Hepatocyte (in vitro differentiated cells): ENCODE data around the gene CCDC13. TPM values are rescaled to one million over a fixed set of nuclear protein-coding genes. Genes with fewer than 3 reads are reported as not detected.
A peak's percentile ranks its signal among the peaks of the same experiment; 100 is the strongest.

ENCODE experiments used
- DNase-seq: peaks from one replicate; pipeline ENCODE4 v3.0.0-alpha.2; 2016; ENCODE audit warnings: low spot score
- H2AFZ ChIP-seq: fragments of 200-600 bp; sonication (generic); 2 replicates; pipeline ENCODE4 v1.6.0; 2016; ENCODE audit warnings: antibody characterized with exemption, mild to moderate bottlenecking
- H3K27ac ChIP-seq: fragments of 200-600 bp; sonication (generic); 2 replicates; pipeline ENCODE4 v1.5.1; 2016; ENCODE audit warnings: mild to moderate bottlenecking
- H3K27me3 ChIP-seq: fragments of 200-600 bp; sonication (generic); 2 replicates; pipeline ENCODE4 v1.6.1; 2016
- H3K36me3 ChIP-seq: fragments of 200-600 bp; sonication (generic); replicated peaks from 2 replicates; pipeline ENCODE4 v1.5.1; 2016; ENCODE audit warnings: low read depth; ENCODE audit not compliant: insufficient read depth
- H3K4me1 ChIP-seq: fragments of 200-600 bp; sonication (generic); 2 replicates; pipeline ENCODE4 v1.5.1; 2016; ENCODE audit warnings: mild to moderate bottlenecking, moderate library complexity; ENCODE audit not compliant: insufficient read depth
- H3K4me2 ChIP-seq: fragments of 200-600 bp; sonication (generic); 2 replicates; pipeline ENCODE4 v1.6.0; 2016
- H3K4me3 ChIP-seq: fragments of 200-600 bp; sonication (generic); 2 replicates; pipeline ENCODE4 v1.5.1; 2016; ENCODE audit warnings: mild to moderate bottlenecking
- H3K79me2 ChIP-seq: fragments of 200-600 bp; sonication (generic); 2 replicates; pipeline ENCODE4 v1.6.0; 2017; ENCODE audit warnings: mild to moderate bottlenecking
- H3K9me2 ChIP-seq: fragments of 200-600 bp; sonication (generic); replicated peaks from 2 replicates; pipeline ENCODE4 v1.6.0; 2017; ENCODE audit warnings: mild to moderate bottlenecking; ENCODE audit not compliant: insufficient read depth
- H3K9me3 ChIP-seq: fragments of 200-600 bp; sonication (generic); 2 replicates; pipeline ENCODE4 v1.5.1; 2016; ENCODE audit warnings: low read depth, mild to moderate bottlenecking
- H4K20me1 ChIP-seq: fragments of 200-600 bp; sonication (generic); 2 replicates; pipeline ENCODE4 v1.6.0; 2016; ENCODE audit warnings: mild to moderate bottlenecking; ENCODE audit not compliant: insufficient read depth, poor library complexity, severe bottlenecking
- CTCF ChIP-seq: fragments of 200-600 bp; sonication (generic); IDR thresholded peaks from 2 replicates; pipeline ENCODE4 v1.5.1; 2016; ENCODE audit warnings: antibody characterized with exemption, mild to moderate bottlenecking; ENCODE audit not compliant: poor library complexity
- EZH2 ChIP-seq: fragments of 200-600 bp; sonication (generic); IDR thresholded peaks from 2 replicates; pipeline ENCODE4 v1.6.1; 2016; ENCODE audit warnings: antibody characterized with exemption, mild to moderate bottlenecking, borderline replicate concordance
- EZH2phosphoT487 ChIP-seq: fragments of 200-600 bp; sonication (generic); IDR thresholded peaks from one replicate; pipeline ENCODE4 v1.6.1; 2018; ENCODE audit warnings: antibody characterized with exemption, mild to moderate bottlenecking, low read depth, moderate library complexity; ENCODE audit not compliant: unreplicated experiment, severe bottlenecking
- WGBS: methylation state at CpG from one replicate; pipeline ENCODE4 v1.1.6; 2016; ENCODE audit warnings: low lambda C conversion rate; ENCODE audit errors: missing lambda C conversion rate; 5-methylcytosine and 5-hydroxymethylcytosine counted together
- polyA plus RNA-seq: library from polyadenylated mRNA; unstranded; fragments of >200 nt; fragmentation: Nextera tagmentation; extraction: Ambion mirVana; gene quantifications from 2 replicates; pipeline ENCODE4 v1.2.1, GENCODE V29; 2016
- total RNA-seq: library from RNA; depleted of rRNA; stranded (reverse); fragments of >200 nt; gene quantifications from 2 replicates; pipeline ENCODE4 v1.2.3, GENCODE V29; 2014

The CCDC13 gene
- total and polyA plus RNA-seq, 2 experiments from 2014 or later, result 0.63 TPM; not detected in 1

GRCh38 chr3:42773409-42773751 lies 327 bp upstream of the CCDC13 start:
- Histone ChIP-seq H3K36me3 (no peaks in the 10 kb centered on the region), H3K79me2 (no peaks in the 10 kb centered on the region), H3K9me3 (no peaks in the 10 kb centered on the region), H3K4me1 (no peaks in the 10 kb centered on the region), H3K4me2 (peak overlapping the region; percentile 81), H3K4me3 (peak overlapping the region; percentile 61), H4K20me1 (no peaks in the 10 kb centered on the region), H3K27me3 (no peaks in the 10 kb centered on the region), H3K9me2 (no peaks in the 10 kb centered on the region), H2AFZ (peak overlapping the region; percentile 76), H3K27ac (peak overlapping the region; percentile 3)
- WGBS, result 17% methylated on average over 6 of the region's 6 CpGs
- TF ChIP-seq EZH2 (no peak), EZH2phosphoT487 (no peak), CTCF (no peak)
- DNase-seq, result no peak

- WGBS, result 67% methylated on average over 1 of the region's 1 CpG
- H3K9me2 ChIP-seq, result no peaks in the 10 kb centered on the region
- no peaks in the 10 kb centered on the region for H3K36me3 ChIP-seq
Measured at GRCh38 chr3:42771271-42771670, 1.8 kb downstream of the CCDC13 start.

GRCh38 chr3:42769477-42770131 lies 3.4 kb downstream of the CCDC13 start:
- no peak for DNase-seq
- WGBS, result 91% methylated on average over 25 of the region's 28 CpGs
- no peaks in the 10 kb centered on the region for H3K79me2 ChIP-seq
- TF ChIP-seq CTCF, result no peak
- no peak for TF ChIP-seq EZH2
- TF ChIP-seq EZH2phosphoT487, result no peak
- H3K4me2 ChIP-seq, result no peak overlapping the region
- no peak overlapping the region for H3K4me3 ChIP-seq
- no peaks in the 10 kb centered on the region for H3K27me3 ChIP-seq
- no peaks in the 10 kb centered on the region for H4K20me1 ChIP-seq
- H3K36me3 ChIP-seq, result no peaks in the 10 kb centered on the region
- H3K9me2 ChIP-seq, result no peaks in the 10 kb centered on the region
- no peak overlapping the region for H3K27ac ChIP-seq
- H3K4me1 ChIP-seq, result no peaks in the 10 kb centered on the region
- no peaks in the 10 kb centered on the region for H3K9me3 ChIP-seq
- no peak overlapping the region for H2AFZ ChIP-seq

More at GRCh38 chr3:42771271-42771670, 1.8 kb downstream of the CCDC13 start:
- Histone ChIP-seq H3K4me3 (no peak overlapping the region), H3K79me2 (no peaks in the 10 kb centered on the region), H3K27ac (no peak overlapping the region), H3K4me1 (no peaks in the 10 kb centered on the region), H4K20me1 (no peaks in the 10 kb centered on the region), H3K4me2 (no peak overlapping the region), H2AFZ (no peak overlapping the region), H3K27me3 (no peaks in the 10 kb centered on the region), H3K9me3 (no peaks in the 10 kb centered on the region)
- no peak for TF ChIP-seq EZH2
- TF ChIP-seq CTCF, result no peak
- no peak for TF ChIP-seq EZH2phosphoT487
- no peak for DNase-seq
